ENCODE data around the gene MYO1E.

GRCh38 chr15:59173194-59173593 is 199.5 kb downstream of the MYO1E start:
- TF ChIP-seq POLR2A (IDR thresholded peaks at IDR 0.05) (no peak), CTCF (IDR thresholded peaks at IDR 0.05) (no peak)
